ENCODE data around the gene IL34. TPM values are rescaled to one million over a fixed set of nuclear protein-coding genes. Genes with fewer than 3 reads are reported as not detected.

Gene IL34
- polyA plus RNA-seq, 1 of the 3 experiments (the other 2 are of a cell fraction), result 0.18 TPM

DNA sequence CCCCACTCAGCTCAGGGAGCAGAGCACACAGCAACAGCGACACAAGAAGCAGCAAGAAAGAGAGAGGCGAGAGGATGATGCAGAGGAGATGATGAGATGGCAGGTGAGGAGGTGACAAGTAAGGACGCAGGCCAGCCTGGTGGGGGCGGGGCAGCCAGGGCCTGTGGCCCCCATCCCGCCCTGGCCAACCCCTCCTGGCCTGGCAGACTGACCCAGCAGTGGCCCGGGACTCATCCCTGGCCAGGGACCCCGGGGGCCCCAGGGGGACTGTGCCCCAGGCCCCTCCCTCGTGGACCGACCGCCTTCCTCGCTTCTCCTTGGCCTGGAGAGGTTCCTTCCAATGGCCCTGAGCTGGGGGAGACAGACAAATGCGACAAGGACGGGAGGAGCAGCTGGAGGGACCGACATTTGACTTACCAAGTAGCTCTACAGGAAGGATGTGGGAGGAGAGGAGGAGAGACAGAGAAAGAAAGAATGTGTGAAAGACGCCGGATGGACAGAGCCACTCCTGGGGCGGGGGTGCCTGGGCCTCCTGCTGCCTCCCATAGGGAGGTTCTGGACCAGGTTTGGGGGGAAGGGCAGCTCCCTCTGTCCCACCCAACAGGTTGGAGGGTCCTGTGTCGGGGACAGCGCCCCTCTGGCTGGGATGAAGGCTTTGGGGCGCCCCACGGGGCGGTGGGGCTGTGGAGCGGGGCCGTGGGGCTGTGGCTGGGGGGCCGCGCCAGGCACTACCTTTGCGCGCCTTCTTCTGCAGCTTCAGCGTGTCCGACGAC, 32.7 kb downstream of the IL34 start (continued):
- TF ChIP-seq, protein P1, sequence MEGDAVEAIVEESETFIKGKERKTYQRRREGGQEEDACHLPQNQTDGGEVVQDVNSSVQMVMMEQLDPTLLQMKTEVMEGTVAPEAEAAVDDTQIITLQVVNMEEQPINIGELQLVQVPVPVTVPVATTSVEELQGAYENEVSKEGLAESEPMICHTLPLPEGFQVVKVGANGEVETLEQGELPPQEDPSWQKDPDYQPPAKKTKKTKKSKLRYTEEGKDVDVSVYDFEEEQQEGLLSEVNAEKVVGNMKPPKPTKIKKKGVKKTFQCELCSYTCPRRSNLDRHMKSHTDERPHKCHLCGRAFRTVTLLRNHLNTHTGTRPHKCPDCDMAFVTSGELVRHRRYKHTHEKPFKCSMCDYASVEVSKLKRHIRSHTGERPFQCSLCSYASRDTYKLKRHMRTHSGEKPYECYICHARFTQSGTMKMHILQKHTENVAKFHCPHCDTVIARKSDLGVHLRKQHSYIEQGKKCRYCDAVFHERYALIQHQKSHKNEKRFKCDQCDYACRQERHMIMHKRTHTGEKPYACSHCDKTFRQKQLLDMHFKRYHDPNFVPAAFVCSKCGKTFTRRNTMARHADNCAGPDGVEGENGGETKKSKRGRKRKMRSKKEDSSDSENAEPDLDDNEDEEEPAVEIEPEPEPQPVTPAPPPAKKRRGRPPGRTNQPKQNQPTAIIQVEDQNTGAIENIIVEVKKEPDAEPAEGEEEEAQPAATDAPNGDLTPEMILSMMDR (IDR thresholded peaks at IDR 0.05), result no peak
- TF ChIP-seq, protein P2, sequence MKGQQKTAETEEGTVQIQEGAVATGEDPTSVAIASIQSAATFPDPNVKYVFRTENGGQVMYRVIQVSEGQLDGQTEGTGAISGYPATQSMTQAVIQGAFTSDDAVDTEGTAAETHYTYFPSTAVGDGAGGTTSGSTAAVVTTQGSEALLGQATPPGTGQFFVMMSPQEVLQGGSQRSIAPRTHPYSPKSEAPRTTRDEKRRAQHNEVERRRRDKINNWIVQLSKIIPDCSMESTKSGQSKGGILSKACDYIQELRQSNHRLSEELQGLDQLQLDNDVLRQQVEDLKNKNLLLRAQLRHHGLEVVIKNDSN (IDR thresholded peaks at IDR 0.05; ENCODE audit: borderline replicate concordance, low read depth), result no peak
- TF ChIP-seq RCOR1 (IDR thresholded peaks at IDR 0.05; ENCODE audit: low read length) (no peak), NRF1 (IDR thresholded peaks at IDR 0.05; ENCODE audit: low read depth, low read length) (no peak)
- TF ChIP-seq, protein P3, sequence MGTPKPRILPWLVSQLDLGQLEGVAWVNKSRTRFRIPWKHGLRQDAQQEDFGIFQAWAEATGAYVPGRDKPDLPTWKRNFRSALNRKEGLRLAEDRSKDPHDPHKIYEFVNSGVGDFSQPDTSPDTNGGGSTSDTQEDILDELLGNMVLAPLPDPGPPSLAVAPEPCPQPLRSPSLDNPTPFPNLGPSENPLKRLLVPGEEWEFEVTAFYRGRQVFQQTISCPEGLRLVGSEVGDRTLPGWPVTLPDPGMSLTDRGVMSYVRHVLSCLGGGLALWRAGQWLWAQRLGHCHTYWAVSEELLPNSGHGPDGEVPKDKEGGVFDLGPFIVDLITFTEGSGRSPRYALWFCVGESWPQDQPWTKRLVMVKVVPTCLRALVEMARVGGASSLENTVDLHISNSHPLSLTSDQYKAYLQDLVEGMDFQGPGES (IDR thresholded peaks at IDR 0.05; ENCODE audit: low read depth, low read length), result no peak

DNA sequence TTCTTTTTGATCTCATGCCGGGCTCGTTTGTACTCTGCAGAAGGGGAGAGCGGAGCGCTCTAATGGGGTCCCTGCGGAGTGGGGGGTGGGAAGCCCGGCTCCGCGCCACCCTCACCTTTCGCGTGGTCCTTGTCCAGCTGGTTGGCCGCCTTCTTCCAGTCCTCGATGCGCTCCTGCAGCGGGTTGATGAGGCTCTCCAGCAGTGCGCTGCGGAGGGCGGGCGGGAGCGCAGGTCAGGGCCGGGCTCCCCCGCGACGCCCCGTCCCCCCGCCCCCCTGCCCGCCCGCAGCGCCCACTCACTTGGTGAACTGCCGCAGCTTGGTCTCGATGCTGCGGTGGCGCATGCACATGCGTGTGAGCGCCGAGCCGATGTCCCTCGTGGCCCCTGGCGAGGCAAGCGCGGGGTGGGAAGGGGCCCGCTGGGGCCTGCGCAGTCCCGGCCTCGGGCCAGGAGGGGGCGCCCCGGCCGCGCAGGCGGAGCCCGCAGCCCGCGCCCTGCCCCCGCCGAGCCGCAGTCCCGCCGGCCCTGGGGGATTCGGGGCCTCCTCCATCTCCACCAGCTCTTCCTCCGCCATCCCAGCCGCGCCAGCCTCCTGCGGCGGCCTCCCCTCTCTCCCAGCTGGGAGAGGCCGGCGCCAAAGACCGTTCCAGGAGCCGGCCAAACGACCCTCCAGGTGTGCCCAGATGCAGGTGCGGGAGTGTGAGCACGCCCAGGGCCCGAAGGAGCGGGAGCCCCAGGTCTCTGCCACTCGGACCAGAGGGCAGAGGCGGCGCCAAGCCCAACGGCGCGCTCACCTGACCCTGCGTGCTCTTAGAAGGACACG, 33.5 kb downstream of the IL34 start:
- Histone ChIP-seq H3K36me3 (replicated peaks in 1 of 2; ENCODE audit: control insufficient read depth in 1 of 2, insufficient read depth in 2 of 2, low read length in 1 of 2) (peaks cover 22 to 53% of the 10 kb centered on the region in 2 experiments), H4K20me1 (ENCODE audit: insufficient read depth) (peaks cover 51% of the 10 kb centered on the region), H3K9me2 (no peaks in the 10 kb centered on the region), H3K9me3 (no peaks in the 10 kb centered on the region), H3K27ac (ENCODE audit: low read depth in 2 of 2, low read length in 1 of 2) (no peak overlapping the region; a peak in 1 of 4 replicates), H3K9ac (no peak overlapping the region), H3K27me3 (ENCODE audit: insufficient read depth) (no peaks in the 10 kb centered on the region), H3K79me2 (ENCODE audit: insufficient read depth) (peaks cover 54% of the 10 kb centered on the region), H2AFZ (ENCODE audit: low read depth) (no peak overlapping the region), H3F3A (replicated peaks; ENCODE audit: insufficient read depth) (no peaks in the 10 kb centered on the region), H3K4me2 (no peak overlapping the region), H3K4me3 (ENCODE audit: low read depth in 2 of 2, low read length in 1 of 2) (no peak overlapping the region), H3K4me1 (ENCODE audit: control insufficient read depth in 1 of 2, insufficient read depth in 2 of 2, low read depth in 1 of 2, low read length in 1 of 2) (peaks cover 0 to 39% of the 10 kb centered on the region in 2 experiments; a peak in 1 of 4 replicates)
- CTCF ChIA-PET, result interaction anchor here (0.6 to 14.3 kb wide), 21 partner anchors 8 to 111 kb away, joined by 3 to 181 read pairs (median 4); no protein-coding TSS in a partner anchor
- peak; percentile 94 for DNase-seq
- WGBS (ENCODE audit: low lambda C conversion rate), result 94% methylated on average over 38 of the region's 80 CpGs
- POLR2A ChIA-PET, result interaction anchor here (0.6 kb wide), 1 partner anchor 298 kb away, joined by 4 read pairs; no protein-coding TSS in a partner anchor
- TF ChIP-seq MEF2A (IDR thresholded peaks at IDR 0.05; ENCODE audit: borderline replicate concordance, low read depth) (no peak), NRF1 (IDR thresholded peaks at IDR 0.05; ENCODE audit: low read depth, low read length) (no peak), ELF1 (IDR thresholded peaks at IDR 0.05) (no peak), RFX5 (IDR thresholded peaks at IDR 0.05; ENCODE audit: low read length) (no peak), FOSL2 (IDR thresholded peaks at IDR 0.05; ENCODE audit: borderline replicate concordance, low read depth) (no peak), MXI1 (IDR thresholded peaks at IDR 0.05; ENCODE audit: low read depth, low read length) (no peak), JUND (IDR thresholded peaks at IDR 0.05) (no peak), POLR2AphosphoS5 (IDR thresholded peaks at IDR 0.05; ENCODE audit: low read depth, low read length) (no peak), FOXM1 (IDR thresholded peaks at IDR 0.05; ENCODE audit: low read depth) (no peak), GABPA (IDR thresholded peaks at IDR 0.05; ENCODE audit: low read depth) (no peak), TAF1 (IDR thresholded peaks at IDR 0.05; ENCODE audit: borderline replicate concordance, low read depth, low read length) (no peak), EP300 (IDR thresholded peaks at IDR 0.05; ENCODE audit: borderline replicate concordance in 1 of 2, low read depth in 1 of 2, low read length in 1 of 2) (no peak), SIN3A (IDR thresholded peaks at IDR 0.05; ENCODE audit: borderline replicate concordance, low read depth, low read length) (no peak)
- TF ChIP-seq, protein P2 (IDR thresholded peaks at IDR 0.05; ENCODE audit: borderline replicate concordance, low read depth), result no peak
- TF ChIP-seq, protein P4, sequence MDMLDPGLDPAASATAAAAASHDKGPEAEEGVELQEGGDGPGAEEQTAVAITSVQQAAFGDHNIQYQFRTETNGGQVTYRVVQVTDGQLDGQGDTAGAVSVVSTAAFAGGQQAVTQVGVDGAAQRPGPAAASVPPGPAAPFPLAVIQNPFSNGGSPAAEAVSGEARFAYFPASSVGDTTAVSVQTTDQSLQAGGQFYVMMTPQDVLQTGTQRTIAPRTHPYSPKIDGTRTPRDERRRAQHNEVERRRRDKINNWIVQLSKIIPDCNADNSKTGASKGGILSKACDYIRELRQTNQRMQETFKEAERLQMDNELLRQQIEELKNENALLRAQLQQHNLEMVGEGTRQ (IDR thresholded peaks at IDR 0.05; ENCODE audit: borderline replicate concordance, low read depth, low read length), result no peak
- TF ChIP-seq, protein P5, sequence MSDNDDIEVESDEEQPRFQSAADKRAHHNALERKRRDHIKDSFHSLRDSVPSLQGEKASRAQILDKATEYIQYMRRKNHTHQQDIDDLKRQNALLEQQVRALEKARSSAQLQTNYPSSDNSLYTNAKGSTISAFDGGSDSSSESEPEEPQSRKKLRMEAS (IDR thresholded peaks at IDR 0.05; ENCODE audit: low read depth), result no peak
- TF ChIP-seq, protein P3 (IDR thresholded peaks at IDR 0.05; ENCODE audit: low read depth, low read length), result no peak

Measured in SK-N-SH (cell line).